Activated CD4-positive, alpha-beta T cell treated with anti-CD3 and anti-CD28 coated beads, Interleukin-2, amount 10 ng/mL, durations not matched to agents 7 days and 5 days (primary cell): ENCODE data around the gene GALT. TPM values are rescaled to one million over a fixed set of nuclear protein-coding genes. Genes with fewer than 3 reads are reported as not detected.

Source experiments
- CTCF ChIA-PET: fragments of 350-600 bp; sonication (Branson Sonifier 250); formaldehyde crosslinking; loops from one replicate; lab custom pipeline; 2021; ENCODE audit warnings: antibody characterized with exemption; lab: Charles Lee
- POLR2A ChIA-PET: fragments of 350-600 bp; sonication (Branson Sonifier 250); formaldehyde crosslinking; loops from one replicate; lab custom pipeline; 2021; ENCODE audit warnings: antibody characterized with exemption; lab: Charles Lee
- DNase-seq: peaks from one replicate; pipeline ENCODE4 v3.0.0-alpha.2; 2020
- H3K27ac Mint-ChIP-seq: one replicate; pipeline ENCODE4 v1.8.0; 2021; ENCODE audit warnings: mild to moderate bottlenecking, moderate library complexity, mixed read lengths
- H3K27me3 Mint-ChIP-seq: one replicate; pipeline ENCODE4 v1.8.0; 2021; ENCODE audit warnings: mixed read lengths
- H3K36me3 Mint-ChIP-seq: one replicate; pipeline ENCODE4 v1.8.0; 2021; ENCODE audit warnings: low read depth, mixed read lengths
- H3K4me1 Mint-ChIP-seq: one replicate; pipeline ENCODE4 v1.8.0; 2021; ENCODE audit warnings: mixed read lengths
- H3K4me3 Mint-ChIP-seq: one replicate; pipeline ENCODE4 v1.8.0; 2021; ENCODE audit warnings: mild to moderate bottlenecking, moderate library complexity, mixed read lengths
- H3K9me3 Mint-ChIP-seq: one replicate; pipeline ENCODE4 v1.8.0; 2021; ENCODE audit warnings: mixed read lengths
- total RNA-seq, 2 experiments: library from RNA; stranded (reverse); gene quantifications; one replicate each; pipeline ENCODE4 v1.2.3, GENCODE V29; 2021

GALT gene
- total RNA-seq, 2 experiments from 2014 or later = 114 to 125 TPM

DNA sequence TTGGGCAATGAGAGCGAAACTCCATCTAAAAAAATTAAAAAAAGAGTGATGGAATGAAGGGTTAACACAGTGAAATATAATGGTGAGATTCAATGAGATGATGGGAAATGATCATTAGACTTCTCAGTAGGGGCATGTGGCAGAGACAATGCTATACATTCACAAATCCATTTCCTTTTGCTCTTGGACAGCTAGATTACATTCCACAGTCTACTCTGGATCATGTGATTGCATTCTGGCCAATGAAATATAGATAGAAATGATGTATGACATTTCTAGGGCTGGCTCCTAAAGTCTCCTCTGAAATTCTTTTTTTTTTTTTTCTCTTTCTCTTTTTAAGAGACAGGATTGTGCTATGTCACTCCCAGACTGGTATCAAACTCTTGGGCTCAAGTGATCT is 3.8 kb upstream of the GALT start:
- Mint-ChIP-seq H3K36me3 (peaks cover 8% of the 10 kb centered on the region), H3K27ac (no peak overlapping the region), H3K4me1 (peaks cover 26% of the 10 kb centered on the region), H3K27me3 (no peaks in the 10 kb centered on the region), H3K4me3 (no peak overlapping the region), H3K9me3 (no peaks in the 10 kb centered on the region)
- CTCF ChIA-PET = interaction anchor here (0.9 to 1.5 kb wide), 3 partner anchors 8 to 23 kb away, joined by 4 to 10 read pairs (median 6); no protein-coding TSS in a partner anchor
- DNase-seq = no peak
- POLR2A ChIA-PET = no interaction called here

DNA sequence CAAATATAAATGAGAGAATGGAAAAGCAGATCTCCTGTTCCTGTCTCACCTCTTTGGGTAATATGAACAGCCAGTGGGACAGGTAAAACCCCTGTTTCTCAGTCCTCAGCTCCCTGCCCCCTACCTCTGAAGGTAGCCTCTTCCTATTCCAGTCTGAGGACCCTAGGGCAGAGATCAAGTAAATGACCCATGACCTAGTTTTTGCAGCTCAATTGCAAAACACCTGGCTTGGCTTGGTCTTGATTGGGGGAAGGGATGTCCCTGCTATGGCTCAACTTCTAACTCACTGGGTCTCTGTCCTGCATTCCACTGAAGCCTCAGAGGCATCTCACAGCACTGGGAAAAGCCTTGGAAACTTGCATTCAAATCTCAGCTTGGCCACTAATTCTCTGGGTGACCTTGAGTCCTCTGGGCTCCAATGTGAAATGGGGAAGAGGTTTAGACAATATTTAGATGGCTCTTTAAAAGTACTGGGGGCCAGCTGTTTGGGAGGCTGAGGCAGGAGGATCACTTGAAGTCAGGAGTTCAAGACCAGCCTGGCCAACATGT is 1.6 kb upstream of the GALT start:
- CTCF ChIA-PET = interaction anchor here (0.6 to 1.6 kb wide), 6 partner anchors 11 to 277 kb away, joined by 3 to 8 read pairs (median 4); no protein-coding TSS in a partner anchor

DNA sequence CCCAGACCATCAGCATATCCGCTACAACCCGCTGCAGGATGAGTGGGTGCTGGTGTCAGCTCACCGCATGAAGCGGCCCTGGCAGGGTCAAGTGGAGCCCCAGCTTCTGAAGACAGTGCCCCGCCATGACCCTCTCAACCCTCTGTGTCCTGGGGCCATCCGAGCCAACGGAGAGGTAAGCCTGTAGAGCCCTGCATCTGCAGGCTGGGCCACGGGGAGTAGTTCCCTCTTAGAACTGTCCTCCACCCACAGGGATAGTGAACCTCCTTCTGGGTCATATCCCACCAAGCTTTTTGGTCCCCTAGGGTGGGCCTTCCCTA is 569 bp downstream of the GALT start:
- Mint-ChIP-seq H3K9me3 (no peaks in the 10 kb centered on the region), H3K4me1 (peaks cover 46% of the 10 kb centered on the region), H3K27ac (peak overlapping the region; percentile 88), H3K36me3 (peaks cover 39% of the 10 kb centered on the region), H3K27me3 (no peaks in the 10 kb centered on the region), H3K4me3 (peak overlapping the region; percentile 87)
- ChIA-PET CTCF (interaction anchor here (1.2 to 3.5 kb wide), 11 partner anchors 9 to 191 kb away, joined by 3 to 29 read pairs (median 8); partner anchors contain the start of gene SIGMAR1), POLR2A (interaction anchor here (1.3 kb wide), 1 partner anchor 9 kb away, joined by 8 read pairs; the partner anchor contains the start of gene SIGMAR1)
- DNase-seq = no peak

More for the DNA sequence above, 1.6 kb upstream of the GALT start:
- DNase-seq = no peak
- no peaks in the 10 kb centered on the region for H3K27me3 Mint-ChIP-seq
- H3K4me3 Mint-ChIP-seq = no peak overlapping the region
- POLR2A ChIA-PET = no interaction called here
- peaks cover 35% of the 10 kb centered on the region for H3K4me1 Mint-ChIP-seq
- H3K27ac Mint-ChIP-seq = no peak overlapping the region
- peaks cover 30% of the 10 kb centered on the region for H3K36me3 Mint-ChIP-seq
- no peaks in the 10 kb centered on the region for H3K9me3 Mint-ChIP-seq

DNA sequence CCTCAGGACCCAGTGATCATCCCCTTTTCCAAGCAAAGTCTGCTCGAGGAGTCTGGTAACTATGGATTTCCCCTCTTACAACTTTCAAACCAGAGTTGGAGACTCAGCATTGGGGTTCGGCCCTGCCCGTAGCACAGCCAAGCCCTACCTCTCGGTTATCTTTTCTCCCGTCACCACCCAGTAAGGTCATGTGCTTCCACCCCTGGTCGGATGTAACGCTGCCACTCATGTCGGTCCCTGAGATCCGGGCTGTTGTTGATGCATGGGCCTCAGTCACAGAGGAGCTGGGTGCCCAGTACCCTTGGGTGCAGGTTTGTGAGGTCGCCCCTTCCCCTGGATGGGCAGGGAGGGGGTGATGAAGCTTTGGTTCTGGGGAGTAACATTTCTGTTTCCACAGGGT is 1.2 kb downstream of the GALT start:
- no peaks in the 10 kb centered on the region for H3K9me3 Mint-ChIP-seq
- H3K4me1 Mint-ChIP-seq = peaks cover 51% of the 10 kb centered on the region
- H3K27ac Mint-ChIP-seq = peak overlapping the region; percentile 88
- H3K27me3 Mint-ChIP-seq = no peaks in the 10 kb centered on the region
- peak overlapping the region; percentile 87 for H3K4me3 Mint-ChIP-seq
- peaks cover 43% of the 10 kb centered on the region for H3K36me3 Mint-ChIP-seq
- POLR2A ChIA-PET = interaction anchor here (0.7 to 1.3 kb wide), 2 partner anchors 10 to 14 kb away, joined by 3 to 8 read pairs; partner anchors contain the start of gene SIGMAR1
- DNase-seq = peak; percentile 15
- CTCF ChIA-PET = interaction anchor here (1.3 to 3.5 kb wide), 6 partner anchors 9 to 20 kb away, joined by 3 to 29 read pairs (median 9); partner anchors contain the start of gene SIGMAR1

DNA sequence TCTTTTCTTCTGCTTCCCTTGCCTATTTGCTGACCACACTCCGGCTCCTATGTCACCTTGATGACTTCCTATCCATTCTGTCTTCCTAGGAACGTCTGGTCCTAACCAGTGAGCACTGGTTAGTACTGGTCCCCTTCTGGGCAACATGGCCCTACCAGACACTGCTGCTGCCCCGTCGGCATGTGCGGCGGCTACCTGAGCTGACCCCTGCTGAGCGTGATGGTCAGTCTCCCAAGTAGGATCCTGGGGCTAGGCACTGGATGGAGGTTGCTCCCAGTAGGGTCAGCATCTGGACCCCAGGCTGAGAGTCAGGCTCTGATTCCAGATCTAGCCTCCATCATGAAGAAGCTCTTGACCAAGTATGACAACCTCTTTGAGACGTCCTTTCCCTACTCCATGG is 2.2 kb downstream of the GALT start:
- H3K9me3 Mint-ChIP-seq = no peaks in the 10 kb centered on the region
- ChIA-PET CTCF (interaction anchor here (1.0 to 3.5 kb wide), 4 partner anchors 11 to 29 kb away, joined by 3 to 13 read pairs (median 6); partner anchors contain the start of genes DCTN3 and SIGMAR1), POLR2A (no interaction called here)
- no peaks in the 10 kb centered on the region for H3K27me3 Mint-ChIP-seq
- H3K4me1 Mint-ChIP-seq = peaks cover 59% of the 10 kb centered on the region
- peak overlapping the region; percentile 42 for H3K4me3 Mint-ChIP-seq
- no peak overlapping the region for H3K27ac Mint-ChIP-seq
- DNase-seq = no peak
- H3K36me3 Mint-ChIP-seq = peaks cover 43% of the 10 kb centered on the region

DNA sequence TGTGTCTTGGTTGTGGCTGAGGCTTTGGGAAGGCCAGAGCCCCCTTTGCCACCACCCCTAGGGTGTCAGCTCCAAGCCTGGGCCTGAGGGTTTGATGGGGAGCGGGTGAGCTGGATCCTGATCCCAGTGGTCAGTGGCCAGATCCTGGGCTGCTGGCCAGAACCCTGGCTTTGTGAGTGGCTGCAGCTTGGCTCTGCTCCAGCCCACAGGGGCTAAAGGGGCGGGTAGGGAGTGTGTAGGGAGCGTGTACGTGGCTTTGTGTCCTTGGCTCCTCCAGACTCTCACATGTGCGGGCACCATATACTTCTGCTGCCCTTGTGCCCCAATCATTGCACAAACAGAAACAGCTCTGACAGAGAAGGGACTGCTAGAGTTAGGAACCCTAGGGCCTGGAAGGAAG is 4.3 kb downstream of the GALT start:
- ChIA-PET CTCF (interaction anchor here (0.5 to 2.8 kb wide), 5 partner anchors 8 to 196 kb away, joined by 4 to 9 read pairs (median 6); no protein-coding TSS in a partner anchor), POLR2A (no interaction called here)
- Mint-ChIP-seq H3K9me3 (no peaks in the 10 kb centered on the region), H3K4me3 (no peak overlapping the region), H3K36me3 (peaks cover 43% of the 10 kb centered on the region), H3K27me3 (no peaks in the 10 kb centered on the region), H3K27ac (no peak overlapping the region), H3K4me1 (peaks cover 59% of the 10 kb centered on the region)
- DNase-seq = no peak

DNA sequence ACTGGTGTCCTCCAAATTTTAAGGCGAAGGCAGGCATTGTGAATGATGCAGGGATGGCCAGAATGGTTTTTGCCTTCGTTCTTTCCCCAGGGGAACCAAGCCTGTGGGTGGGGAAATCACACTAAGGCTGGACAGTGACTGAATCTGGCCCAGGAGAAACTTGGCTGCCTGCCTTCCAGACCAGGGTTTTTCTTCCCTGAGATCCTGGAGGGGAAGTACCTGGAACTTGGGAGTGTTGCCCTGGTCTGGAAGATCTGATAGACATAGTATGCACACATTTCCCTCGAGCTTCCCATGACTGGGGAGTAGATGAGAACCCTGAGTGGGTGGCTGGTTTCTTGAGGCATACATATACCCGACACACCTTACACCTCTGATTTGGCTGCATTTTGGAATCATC is 4.8 kb downstream of the GALT start:
- POLR2A ChIA-PET = no interaction called here
- H3K9me3 Mint-ChIP-seq = no peaks in the 10 kb centered on the region
- CTCF ChIA-PET = interaction anchor here (0.5 kb wide), 1 partner anchor 126 kb away, joined by 4 read pairs; no protein-coding TSS in a partner anchor
- no peak for DNase-seq
- H3K27ac Mint-ChIP-seq = no peak overlapping the region
- H3K27me3 Mint-ChIP-seq = no peaks in the 10 kb centered on the region
- H3K36me3 Mint-ChIP-seq = peaks cover 43% of the 10 kb centered on the region
- H3K4me1 Mint-ChIP-seq = peaks cover 54% of the 10 kb centered on the region
- H3K4me3 Mint-ChIP-seq = no peak overlapping the region

DNA sequence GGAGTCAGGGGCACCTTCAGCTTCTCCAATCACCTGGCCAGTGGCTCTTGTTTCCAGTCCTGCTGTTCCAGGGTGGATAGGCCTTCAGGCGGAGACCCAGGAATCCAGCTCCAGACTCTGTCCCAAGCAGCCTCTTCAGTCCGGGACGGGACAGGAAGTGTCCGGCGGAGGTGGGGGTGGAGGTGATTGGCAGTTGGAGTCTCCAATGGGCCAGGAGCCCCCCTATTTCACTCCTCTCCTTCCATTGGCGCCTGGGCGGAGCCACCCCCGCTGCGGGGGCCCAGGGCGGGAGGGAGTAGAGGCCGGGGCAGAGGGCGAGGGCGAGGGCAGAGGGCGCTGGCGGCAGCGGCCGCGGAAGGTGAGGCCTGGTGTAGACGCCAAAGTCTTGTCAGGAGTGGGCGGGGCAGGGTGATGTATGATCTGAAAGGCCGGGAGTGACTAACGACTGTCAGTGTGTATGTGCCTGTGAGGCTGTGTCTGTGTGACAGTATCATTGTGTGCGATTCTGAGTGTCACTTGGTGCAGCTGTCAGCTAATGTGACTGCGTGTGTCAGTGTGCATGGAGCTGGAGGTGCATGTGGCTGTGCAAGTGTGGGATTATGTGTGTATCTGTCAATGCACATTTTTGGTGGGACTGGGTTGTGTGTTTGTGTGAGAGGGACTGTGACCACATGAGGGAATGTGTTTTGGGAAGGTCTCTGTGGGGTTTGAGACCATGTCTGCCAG is 5.6 kb downstream of the GALT start, which contains the start of gene IL11RA:
Gene IL11RA, plus strand, starts transcription at position 310 of the 726 bp plus-strand sequence. CDS start 3,033 bp downstream, outside the sequence.
- Mint-ChIP-seq H3K36me3 (peaks cover 41% of the 10 kb centered on the region), H3K27ac (peak within 1 kb of the TSS; percentile 3), H3K9me3 (no peaks in the 10 kb centered on the region), H3K4me1 (peaks cover 51% of the 10 kb centered on the region), H3K4me3 (no peak within 1 kb of the TSS), H3K27me3 (no peaks in the 10 kb centered on the region)
- ChIA-PET CTCF (no interaction called here), POLR2A (no interaction called here)
- peak; percentile 34 for DNase-seq

DNA sequence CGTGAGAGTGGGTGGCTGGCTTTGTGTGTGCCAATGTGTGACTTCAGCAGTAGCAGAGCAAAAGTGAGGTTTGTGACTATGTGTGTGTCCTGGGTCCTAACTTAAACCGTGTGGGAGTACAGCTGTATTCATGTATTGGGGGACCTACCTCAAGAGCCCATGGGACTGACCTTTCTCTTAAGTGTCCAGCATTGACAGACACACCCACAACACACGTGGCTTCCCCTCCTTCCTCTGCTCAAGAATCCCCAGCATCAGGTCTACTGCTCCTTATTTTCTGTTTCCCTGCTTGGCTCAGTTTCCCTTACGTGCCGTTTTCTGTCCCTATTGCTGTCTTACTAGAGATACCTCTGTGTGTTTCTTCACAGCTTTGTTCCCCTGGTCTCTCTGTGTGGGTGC is 6.1 kb downstream of the GALT start:
- H3K4me3 Mint-ChIP-seq = no peak overlapping the region

DNA sequence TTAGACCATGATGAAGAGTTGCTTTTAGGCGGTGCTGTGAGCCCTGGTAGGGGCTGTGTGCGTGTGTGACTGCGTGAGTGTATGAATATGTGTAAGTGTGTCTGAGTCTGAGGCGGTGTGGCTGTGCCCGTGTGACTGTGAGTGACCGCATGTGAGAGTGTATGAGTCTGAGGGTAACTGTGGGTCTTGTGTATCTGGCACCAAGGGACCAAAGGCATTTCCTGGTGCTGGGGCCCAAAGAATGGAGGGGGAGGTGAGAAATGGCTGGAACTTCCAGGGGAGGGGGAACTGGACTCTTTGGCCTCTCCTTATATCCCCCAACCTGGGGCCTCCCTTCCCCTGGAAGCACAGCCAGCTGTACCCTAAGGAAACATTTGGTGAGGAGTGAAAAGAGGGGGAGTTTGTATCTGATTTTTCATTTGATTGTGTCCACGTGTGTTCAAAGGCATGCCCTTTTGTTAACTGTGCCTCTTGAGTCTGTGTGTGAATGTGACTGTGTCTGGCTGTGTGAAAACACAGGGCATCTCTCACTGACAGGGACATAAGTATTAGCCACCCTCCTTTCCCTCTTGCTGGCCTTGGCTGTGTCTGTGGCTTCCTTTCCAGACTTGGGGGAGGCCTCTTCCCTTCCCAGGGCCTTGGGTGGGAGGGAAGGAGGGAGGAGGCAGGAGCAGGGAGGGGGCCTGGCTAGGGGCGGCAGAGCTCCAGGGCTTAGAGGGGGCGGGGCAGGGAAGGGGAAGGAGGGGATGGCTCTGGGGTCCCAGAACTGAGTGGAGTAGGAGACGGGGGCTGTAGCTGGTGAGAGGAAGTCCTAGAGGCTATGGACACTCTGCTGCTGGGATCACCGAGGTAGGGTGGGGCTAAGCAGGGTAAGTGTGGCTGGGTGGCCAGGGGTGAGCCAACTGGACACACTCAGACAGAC is 6.9 kb downstream of the GALT start:
- Mint-ChIP-seq H3K9me3 (no peaks in the 10 kb centered on the region), H3K36me3 (peaks cover 27% of the 10 kb centered on the region), H3K4me1 (peaks cover 38% of the 10 kb centered on the region), H3K27me3 (no peaks in the 10 kb centered on the region), H3K4me3 (no peak overlapping the region), H3K27ac (no peak overlapping the region)
- ChIA-PET CTCF (interaction anchor here (0.7 kb wide), 1 partner anchor 16 kb away, joined by 3 read pairs; the partner anchor contains the start of gene SIGMAR1), POLR2A (interaction anchor here (0.5 kb wide), 1 partner anchor 1293 kb away, joined by 4 read pairs; no protein-coding TSS in a partner anchor)
- no peak for DNase-seq

More for the DNA sequence above, 6.1 kb downstream of the GALT start:
- H3K4me1 Mint-ChIP-seq = peaks cover 46% of the 10 kb centered on the region
- no peaks in the 10 kb centered on the region for H3K27me3 Mint-ChIP-seq
- ChIA-PET POLR2A (no interaction called here), CTCF (interaction anchor here (0.7 kb wide), 1 partner anchor 15 kb away, joined by 3 read pairs; the partner anchor contains the start of gene SIGMAR1)
- no peaks in the 10 kb centered on the region for H3K9me3 Mint-ChIP-seq
- H3K27ac Mint-ChIP-seq = no peak overlapping the region
- no peak for DNase-seq
- peaks cover 36% of the 10 kb centered on the region for H3K36me3 Mint-ChIP-seq

DNA sequence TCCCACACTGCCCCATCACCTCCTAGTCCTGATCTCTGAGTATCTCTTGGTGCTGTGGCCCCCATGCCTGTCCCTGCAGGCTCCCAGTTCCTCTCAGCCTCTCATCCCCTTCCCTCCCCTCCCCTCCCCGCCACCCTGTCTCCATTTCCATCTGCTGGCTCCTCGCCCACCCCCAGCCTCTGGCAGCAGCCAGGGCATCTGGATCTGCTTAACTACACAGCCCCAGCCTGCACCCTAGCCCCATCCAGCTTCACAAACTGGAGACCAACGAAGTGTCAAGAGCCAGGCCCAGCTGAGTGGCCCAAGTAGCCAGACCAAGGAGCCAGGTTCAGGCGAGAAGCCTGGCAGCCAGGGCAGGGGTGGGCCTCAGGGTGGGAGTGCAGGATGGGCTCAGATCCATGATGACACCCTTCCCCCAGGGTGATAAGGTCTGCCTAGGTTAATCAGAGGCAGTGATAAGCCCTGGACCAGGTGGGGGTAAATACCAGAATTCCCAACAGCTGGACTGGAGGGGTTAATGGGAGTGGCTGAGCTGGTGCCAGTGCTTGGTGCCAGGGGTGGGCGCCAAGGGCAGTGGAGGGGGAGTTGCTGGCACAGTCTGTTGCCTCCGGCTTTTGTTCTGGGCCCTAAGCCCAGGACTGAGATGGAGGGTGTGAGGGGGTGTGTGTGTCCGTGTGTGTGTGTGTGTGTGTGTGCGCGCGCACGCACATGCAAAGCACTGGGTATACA is 8.0 kb downstream of the GALT start:
- Mint-ChIP-seq H3K9me3 (no peaks in the 10 kb centered on the region), H3K36me3 (peaks cover 17% of the 10 kb centered on the region), H3K4me3 (no peak overlapping the region), H3K4me1 (peaks cover 27% of the 10 kb centered on the region), H3K27me3 (no peaks in the 10 kb centered on the region), H3K27ac (peak overlapping the region; percentile 33)
- no peak for DNase-seq
- CTCF ChIA-PET = no interaction called here
- POLR2A ChIA-PET = interaction anchor here (0.5 kb wide), 1 partner anchor 1292 kb away, joined by 4 read pairs; no protein-coding TSS in a partner anchor
